ENCODE results near the gene POLR3H.

POLR3H gene

DNA sequence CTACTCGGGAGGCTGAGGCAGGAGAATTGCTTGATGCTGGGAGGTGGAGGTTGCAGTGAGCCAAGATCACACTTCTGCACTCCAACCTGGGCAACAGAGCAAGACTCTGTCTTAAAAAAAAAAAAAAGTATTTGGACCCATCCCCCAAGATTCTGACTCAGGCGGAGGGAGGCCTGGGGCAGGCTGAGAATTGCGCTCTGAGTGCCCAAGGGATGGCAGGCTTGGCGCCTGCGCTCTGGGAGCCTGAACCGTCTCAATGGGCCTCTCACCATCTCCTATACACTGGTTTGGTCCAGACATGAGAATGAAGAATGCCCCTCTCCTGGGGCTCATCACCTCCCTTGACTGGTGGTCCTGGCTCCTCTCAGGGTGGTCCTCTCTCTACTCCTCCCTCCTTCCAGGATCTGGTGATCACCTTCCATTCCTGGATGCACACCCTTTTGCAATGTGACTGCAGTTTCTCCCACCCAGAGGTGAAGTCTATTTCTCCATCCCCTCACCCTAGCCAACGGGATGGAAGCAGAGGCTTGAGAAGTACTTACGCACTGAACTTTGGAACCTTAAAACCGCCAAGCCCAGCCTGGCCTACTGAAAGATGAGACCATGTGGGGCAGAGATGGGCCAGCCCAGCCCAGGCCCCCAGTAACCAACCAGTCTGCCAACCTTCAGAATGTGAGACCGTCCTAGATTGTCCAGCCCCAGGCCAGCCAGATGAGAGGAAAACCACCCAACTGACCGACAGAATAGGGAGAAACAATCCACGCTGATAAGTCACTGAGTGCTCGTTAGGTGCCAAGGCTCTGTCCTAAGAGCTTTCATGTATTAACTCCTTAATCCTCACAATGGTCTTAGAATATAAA, 4.9 kb downstream of the POLR3H start:
- peak in 1 of 10 donors; percentile 79 for DNase-seq
- intact Hi-C loops (cut with DNase I), result loop anchor here (5.0 kb wide), 1 partner anchor 48 kb away; the partner anchor contains the start of gene PMM1

DNA sequence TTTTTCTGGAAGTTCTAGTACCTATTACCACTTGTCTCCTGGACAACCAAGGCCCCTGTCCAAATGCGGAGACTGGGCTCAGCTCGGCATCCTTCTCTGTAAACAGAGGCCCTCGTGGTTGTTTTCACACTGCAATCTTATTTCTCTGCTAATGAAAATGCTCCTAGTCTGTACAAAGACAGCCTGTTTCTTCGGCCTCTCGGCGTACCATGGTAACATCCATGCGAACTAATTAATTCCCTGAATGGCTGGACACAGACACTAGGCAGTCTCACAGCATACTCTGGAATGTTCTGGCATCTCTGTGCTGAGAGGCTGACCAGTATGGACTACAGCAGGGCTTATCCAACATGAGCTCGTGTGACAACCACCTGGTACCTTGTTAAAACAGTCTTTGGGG, 5.7 kb downstream of the POLR3H start:
- intact Hi-C loops (cut with DNase I), result no loop called here

DNA sequence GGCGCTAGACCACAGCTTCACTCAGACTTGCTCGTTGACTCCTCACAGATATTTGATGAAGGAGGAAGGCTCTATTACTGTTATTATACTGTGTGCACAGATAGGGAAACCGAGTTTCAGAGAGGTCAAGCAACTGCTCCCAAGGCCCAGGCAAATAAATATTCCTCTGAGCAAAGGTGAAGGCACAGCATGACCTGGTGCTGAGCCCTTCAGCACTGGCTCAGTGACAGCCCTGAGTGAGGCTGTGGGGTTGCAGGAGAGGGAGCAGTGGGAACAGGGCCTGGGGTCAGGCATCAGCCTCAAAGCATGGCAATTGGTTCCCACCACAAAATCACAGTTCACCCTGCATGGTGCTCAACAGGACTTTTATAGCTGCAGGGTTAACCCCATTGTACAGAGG, 7.1 kb downstream of the POLR3H start:
- intact Hi-C loops (cut with DNase I), result no loop called here
- no peak for DNase-seq

More for the DNA sequence above, 5.7 kb downstream of the POLR3H start:
- peak in 5 of 10 donors; percentile 44 to 86 (median 49) for DNase-seq

DNA sequence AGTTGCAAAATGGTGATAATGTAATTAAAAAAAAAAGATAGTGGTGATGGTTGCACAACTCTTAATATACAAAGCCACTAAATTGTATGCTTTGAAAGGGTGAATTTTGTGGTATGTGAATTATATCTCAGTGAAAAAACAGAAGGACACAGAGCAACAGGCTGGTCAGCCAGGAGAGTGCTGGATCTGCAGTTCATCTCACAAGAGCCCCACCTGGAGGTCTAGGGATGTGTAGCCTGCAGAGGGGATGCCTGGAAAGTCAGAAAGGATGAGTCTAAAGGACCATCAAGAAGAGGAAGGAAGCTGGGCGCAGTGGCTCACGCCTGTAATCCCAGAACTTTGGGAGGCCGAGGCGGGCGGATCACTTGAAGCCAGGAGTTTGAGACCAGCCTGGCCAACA, 9.0 kb downstream of the POLR3H start:
- intact Hi-C loops (cut with DNase I), result no loop called here
- DNase-seq, result no peak

DNA sequence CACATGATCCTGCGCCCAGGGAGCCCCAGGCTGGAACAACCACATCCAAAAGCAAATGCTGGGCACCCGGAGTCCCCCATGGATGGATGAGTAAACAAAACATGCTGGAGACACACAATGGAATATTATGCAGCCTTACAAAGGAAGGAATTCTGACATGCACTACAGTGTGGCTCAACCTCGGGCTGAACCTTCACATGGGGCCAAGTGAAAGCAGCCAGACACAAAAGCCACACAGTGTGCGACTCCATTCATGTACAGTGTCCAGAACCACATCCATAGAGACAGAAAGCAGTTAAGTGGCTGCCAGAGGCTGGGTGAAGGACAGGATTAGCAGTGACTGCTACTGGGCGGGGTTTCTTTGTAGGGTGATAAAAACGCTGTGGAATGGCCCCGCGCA, 10.1 kb downstream of the POLR3H start:
- DNase-seq, result no peak
- intact Hi-C loops (cut with DNase I), result no loop called here

DNA sequence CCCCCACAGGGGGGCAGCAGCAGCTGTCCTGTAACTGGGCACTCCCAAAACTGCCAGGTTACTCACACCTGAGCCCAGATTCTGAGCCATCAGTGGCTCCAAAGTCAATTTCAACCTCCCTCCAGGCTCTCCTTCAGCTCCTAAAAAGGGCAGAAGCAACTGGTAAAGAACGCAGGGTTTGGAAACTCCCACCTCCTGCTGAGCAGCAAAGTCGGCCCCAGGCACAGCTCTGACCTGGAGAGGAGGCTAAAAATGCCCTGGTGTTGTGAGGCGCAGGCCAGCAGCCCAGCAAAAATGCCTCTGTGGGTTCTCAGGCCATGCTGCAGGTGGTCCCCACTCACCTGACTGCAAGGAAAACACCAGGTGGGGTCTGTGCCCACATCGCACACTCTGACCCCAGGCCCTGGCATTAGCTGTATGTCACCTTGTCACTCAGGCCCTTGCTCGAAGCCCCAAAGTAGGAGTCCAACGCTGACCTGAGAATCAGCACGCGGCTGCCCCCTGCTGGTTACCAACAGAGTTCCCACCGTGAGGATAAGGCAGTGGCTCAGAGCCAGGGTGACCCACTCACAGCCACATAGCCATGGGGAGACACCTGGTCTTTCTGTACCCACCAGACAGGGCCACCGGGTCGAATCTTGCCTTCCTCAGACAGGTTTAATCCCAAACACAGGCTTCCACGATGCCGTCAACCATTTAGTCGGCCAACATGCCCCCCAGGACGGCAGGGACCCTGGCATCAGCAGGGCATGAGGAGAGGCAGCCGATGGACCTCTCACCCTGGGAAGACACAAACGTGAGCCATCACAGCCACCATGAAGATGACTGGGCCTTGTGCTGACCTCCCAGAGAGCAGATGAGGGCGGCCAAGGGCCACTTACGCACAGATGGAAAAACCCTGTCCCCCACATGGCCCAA, 11.1 kb downstream of the POLR3H start:
- peak; percentile 58 to 96 (median 80) for DNase-seq
- intact Hi-C loops (cut with DNase I), result no loop called here

DNA sequence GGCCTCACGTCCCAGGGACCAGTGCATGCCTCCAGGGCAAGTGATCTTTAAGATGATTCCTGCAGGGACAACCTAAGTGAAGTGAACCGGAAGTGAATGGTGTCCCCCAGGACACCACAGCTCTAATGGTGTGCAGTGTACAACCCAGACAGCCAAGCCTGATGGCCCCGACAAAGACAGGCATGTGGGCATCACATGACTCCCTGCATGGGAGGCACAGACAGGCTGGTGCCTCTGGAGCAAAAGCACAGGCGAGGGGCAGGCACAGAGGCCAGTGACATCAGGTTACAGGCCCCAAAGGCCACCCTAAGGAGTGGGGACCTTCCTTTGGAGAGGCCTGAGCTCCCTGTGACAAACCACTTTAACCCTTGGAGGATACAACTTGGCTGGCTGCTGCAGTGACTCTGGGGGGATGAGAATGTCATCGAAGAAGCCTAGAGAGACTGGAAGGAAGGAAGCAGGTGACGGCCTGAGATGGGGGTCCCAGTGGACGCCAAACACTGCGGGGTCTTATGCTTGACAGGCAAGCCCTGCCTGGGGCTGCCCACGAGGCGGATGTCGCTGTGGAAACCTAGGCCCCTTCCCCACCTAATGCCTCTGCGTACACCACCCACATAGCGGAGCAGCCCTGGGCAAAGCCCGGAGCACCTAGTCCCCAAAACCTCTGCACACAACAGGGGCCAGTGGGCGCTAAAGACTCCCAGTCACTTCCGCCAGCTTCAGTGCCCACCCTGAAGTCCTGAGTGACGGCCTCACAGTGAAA, 12.4 kb downstream of the POLR3H start:
- DNase-seq, result no peak
- intact Hi-C loops (cut with DNase I), result no loop called here

DNA sequence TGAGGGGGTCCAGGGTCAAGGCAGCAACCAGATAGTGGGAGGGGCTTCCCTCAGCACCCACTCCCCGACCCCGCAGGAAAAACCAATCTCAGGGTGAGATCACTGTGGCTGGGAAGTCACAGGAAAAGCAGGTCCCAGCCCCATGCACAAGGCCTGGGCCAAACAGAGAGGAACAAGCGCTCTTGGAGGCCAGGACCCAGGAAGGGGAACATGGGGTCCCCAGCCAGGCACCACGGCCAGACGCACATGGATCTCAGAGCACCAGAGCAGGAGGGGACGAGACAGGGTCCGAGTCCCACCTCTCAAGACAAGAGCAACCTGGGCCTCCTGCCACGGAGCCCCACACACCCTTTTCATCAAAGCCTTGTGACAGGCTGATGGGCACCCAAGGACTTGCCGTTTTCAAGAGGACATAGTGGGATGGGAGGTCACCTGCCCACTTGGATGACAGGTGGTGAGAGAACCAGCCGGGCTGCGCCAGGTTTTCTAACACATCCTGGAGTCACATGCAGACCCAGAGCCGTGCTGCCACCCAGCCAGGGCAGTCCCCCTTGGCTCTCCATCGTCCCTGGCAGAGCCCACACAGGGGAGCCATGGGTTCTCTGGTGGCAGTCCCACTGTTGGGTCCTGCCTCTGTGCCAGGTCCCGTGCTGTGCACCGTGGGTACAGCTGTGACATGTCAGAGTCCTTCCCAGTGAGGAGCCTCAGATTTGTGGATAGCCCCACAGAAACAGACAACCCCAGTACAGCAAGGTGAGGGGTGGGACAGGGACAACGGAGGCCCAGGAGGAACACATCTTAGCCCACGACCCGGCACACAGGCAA, 13.2 kb downstream of the POLR3H start:
- DNase-seq, result peak in 1 of 10 donors; percentile 84
- intact Hi-C loops (cut with DNase I), result no loop called here

DNA sequence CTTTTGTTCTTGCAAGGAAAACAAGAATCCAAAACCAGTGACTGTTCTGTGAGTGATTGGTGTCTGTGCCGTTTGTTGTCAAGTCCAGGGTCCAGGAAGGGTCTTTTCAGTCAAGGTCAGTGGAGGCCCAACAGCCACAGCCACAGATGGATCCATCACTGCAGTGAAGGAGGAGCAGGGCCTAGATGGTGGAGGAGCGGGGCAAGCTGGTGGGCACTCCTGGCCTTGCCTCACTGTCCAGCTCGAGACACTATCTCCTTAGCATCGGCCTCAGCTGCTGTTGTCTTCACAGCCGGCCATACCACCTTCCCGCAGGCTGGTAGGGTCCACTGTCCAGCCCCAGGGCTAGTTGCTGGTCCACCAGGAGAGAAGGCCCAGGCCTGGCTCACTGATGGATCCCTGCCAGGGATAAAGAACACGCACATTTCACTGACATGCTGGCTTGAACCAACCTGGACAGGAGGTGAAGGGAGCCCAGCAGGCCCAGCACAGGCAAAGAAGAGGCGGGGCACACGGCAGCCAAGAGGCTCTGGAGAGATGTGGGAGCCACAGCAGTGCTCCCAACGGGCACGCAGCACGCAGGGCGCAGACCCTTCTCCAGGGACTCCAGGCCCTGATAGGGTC, 15.2 kb downstream of the POLR3H start:
- intact Hi-C loops (cut with DNase I), result loop anchor here (5.0 kb wide), 1 partner anchor 132 kb away; no protein-coding TSS in a partner anchor
- DNase-seq, result peak in 1 of 10 donors; percentile 86

DNA sequence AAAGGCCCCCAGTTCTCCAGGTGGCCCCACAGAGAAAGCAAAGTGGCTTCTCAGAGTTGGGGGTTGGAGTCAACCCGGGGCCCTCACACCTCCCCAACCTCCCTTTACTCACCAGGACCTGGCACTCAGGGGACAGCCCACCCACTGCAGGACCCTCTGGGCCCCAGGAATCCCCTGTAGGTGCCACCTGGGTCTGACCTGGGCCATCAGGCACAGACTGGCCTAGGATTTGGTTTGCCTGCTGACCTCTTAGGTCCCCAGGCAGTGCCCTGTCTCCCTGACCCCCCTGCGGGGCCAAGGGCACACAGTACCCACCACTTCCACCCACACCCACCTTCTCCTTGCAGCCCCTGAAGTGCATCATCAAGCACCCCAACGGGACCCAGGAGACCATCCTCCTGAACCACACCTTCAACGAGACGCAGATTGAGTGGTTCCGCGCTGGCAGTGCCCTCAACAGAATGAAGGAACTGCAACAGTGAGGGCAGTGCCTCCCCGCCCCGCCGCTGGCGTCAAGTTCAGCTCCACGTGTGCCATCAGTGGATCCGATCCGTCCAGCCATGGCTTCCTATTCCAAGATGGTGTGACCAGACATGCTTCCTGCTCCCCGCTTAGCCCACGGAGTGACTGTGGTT, 16.0 kb downstream of the POLR3H start:
- intact Hi-C loops (cut with DNase I), result loop anchor here (5.0 kb wide), 1 partner anchor 131 kb away; no protein-coding TSS in a partner anchor
- peak in 1 of 10 donors; percentile 82 for DNase-seq

DNA sequence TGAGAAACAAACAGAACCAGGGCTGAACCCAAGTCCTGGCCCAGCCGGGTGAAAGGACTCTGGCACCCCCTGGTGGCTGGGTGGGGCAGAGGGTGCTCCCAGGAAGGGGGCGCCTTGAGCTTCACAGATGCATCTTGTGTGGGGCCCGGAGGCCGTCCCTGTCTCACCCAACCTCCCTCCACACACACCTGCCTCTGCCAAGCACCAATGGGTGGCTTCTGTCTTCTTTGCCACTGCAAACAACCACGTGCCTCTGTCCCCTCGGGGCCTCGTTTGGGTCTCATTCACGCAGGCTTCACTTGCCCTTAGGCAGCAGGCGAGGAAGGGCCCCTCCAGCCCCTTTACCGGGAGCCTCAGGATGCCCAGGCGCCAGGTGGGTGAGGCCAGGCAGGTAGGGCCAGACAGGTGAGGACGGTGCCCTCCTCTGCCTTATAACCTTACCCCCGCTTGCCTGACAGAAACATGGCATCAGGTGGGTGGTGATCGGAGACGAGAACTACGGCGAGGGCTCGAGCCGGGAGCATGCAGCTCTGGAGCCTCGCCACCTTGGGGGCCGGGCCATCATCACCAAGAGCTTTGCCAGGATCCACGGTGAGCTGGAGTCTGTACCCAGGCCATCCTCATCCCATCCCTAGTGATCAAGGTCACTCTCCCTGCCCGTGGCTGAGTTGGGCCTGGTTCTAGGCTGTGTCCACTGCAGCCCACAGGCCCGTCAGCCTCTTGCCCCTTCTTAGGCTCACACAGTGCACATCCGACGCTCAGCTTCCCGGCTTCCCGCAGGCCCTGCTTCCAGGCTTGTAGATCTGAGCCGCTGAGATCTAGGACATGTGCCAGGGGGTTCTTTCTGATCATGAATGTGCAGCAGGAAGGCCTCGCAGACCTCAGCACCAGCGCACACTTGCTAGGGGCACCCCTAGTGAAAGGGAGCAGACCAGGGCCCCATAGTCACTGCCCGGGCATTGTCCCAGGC, 17.2 kb downstream of the POLR3H start:
- DNase-seq, result peak in 6 of 10 donors; percentile 55 to 93 (median 74)
- intact Hi-C loops (cut with DNase I), result loop anchor here (2.0 to 5.0 kb wide), 2 partner anchors 130 to 604 kb away; no protein-coding TSS in a partner anchor

DNA sequence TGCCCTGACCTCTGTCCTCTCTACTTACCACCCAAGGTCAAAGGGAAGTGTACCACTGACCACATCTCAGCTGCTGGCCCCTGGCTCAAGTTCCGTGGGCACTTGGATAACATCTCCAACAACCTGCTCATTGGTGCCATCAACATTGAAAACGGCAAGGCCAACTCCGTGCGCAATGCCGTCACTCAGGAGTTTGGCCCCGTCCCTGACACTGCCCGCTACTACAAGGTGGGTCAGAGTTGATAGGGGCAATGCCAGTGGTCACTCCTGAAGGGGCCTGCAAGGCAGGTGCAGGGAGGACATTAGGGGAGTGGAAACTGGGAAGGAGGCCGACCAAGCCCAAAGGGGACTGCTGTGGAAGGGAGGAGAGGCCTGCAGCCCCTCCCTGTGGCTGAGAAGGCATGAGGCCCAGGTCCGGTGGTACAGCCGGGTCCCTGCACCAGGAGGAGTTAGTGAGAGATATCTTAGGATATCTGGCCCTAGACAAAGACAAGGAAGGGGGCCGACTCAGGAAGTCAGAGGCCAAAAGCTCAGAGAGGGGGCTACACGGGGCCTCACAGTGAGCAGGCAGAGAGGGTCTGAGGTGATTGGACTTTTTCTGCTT, 17.9 kb downstream of the POLR3H start:
- intact Hi-C loops (cut with DNase I), result loop anchor here (2.0 to 5.0 kb wide), 2 partner anchors 129 to 604 kb away; no protein-coding TSS in a partner anchor
- no peak for DNase-seq

DNA sequence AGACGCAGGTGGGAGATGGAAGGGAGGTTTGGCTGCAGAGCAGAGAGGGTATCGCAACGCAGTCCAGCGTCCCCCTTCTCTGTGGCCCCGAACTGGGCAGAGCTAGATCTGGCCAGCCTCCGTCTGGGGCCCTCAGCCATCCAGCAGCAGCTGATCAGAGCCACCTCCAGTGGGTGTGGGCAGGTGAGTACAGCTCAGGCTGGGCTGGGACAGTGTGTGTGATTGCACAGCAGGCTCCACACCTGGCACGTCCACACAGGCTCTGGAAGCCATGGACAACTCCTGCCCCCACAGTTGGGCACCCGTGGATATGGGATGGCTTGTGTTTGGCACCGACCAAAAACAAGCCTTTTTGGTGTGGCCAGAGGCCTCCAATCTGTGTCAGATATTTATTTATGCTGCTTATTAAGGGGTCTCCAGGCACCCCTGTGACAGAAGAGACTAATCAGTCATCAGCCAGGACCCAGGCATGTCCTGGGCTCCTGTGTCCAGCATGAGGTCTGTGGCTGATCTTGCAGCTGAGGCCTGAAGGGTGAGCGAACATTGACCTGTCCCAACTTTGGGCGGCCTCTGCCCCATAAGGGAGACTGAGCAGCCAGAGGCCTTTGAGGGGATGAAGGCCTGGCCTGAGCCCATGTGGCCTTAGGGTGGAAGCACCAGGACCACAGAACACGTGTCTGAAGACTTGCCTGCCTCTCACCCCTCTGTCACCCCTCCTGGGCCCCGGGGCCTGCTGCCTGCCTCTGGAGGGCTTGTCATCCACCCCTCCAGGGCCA, 18.6 kb downstream of the POLR3H start:
- no peak for DNase-seq
- intact Hi-C loops (cut with DNase I), result loop anchor here (2.0 to 5.0 kb wide), 2 partner anchors 128 to 603 kb away; no protein-coding TSS in a partner anchor

DNA sequence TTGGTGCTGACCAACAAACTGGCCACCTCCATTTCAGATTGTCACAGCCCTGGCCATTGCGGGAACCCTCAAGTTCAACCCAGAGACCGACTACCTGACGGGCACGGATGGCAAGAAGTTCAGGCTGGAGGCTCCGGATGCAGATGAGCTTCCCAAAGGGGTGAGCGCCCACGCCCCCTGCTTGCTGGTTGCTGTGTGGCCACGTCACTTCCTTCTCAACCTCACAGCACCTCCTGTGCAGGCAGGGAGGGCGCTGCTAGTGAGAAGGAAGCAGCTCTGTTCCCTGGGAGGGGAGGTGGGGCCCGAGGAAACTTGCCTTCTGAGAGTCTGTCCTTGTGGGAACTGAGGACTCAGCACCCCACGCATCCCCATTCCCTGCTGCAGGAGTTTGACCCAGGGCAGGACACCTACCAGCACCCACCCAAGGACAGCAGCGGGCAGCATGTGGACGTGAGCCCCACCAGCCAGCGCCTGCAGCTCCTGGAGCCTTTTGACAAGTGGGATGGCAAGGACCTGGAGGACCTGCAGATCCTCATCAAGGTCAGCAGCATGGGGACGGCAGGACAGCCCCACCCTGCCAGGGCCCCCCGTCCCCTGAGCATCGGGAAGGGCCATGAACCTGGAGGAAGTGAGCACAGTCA, 19.3 kb downstream of the POLR3H start:
- intact Hi-C loops (cut with DNase I), result loop anchor here (5.0 kb wide), 1 partner anchor 128 kb away; no protein-coding TSS in a partner anchor
- peak in 3 of 10 donors; percentile 64 to 93 (median 82) for DNase-seq

DNA sequence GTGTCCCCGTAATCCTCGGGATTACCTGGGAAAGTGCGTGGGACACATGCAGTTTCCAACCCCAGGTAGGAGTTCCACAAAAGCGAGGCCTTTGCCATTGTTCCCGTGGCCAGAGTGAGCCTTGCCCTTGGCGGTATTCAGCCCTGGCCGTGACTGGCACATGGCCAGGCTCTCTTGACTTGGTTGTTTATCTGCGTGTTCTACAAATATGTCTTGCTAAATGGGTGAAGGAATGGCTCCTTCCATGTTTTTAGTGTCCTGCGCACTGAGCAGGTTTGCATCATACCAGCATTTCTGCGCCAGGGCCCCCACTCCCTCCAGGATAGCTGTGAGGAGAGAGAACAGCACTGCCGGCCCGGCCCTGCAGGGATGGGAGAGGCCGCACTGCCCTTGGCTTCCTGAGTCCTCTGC, 20.0 kb downstream of the POLR3H start:
- intact Hi-C loops (cut with DNase I), result no loop called here
- peak in 1 of 10 donors; percentile 55 for DNase-seq
